ENCODE results near the gene CCDC154. TPM values are rescaled to one million over a fixed set of nuclear protein-coding genes. Genes with fewer than 3 reads are reported as not detected.

CCDC154 gene
- total RNA-seq, 2 donors from 2014 or later = 0.55 to 0.59 TPM

GRCh38 chr16:1458336-1458976 lies 14.1 kb upstream of the CCDC154 start:
- intact Hi-C loops (cut with DNase I, micrococcal nuclease) = no loop called here
- ATAC-seq (no peak), DNase-seq (no peak)

- DNase-seq (no peak), ATAC-seq (no peak)
- intact Hi-C loops (cut with DNase I, micrococcal nuclease) = no loop called here
Observed at GRCh38 chr16:1457489-1458245, 13.3 kb upstream of the CCDC154 start.

DNA sequence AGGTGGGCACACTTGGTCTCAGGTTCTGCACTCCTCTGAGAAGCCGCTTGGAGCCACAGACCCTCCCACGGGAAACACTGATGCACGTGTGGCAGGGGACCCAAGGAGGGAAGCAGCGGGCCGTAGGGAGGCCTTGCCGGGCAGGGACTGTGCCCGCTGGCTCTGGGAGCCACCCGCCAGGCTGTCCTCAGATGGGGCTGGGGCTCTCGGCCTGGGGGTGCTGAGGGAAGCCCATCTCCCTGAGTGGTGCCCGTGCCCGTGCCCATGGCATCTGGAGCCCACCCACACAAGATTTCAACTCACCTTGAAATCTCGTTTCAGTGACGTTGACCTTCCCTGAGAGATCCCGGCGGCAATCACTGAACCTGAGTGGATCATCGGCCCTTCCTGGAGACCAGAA lies 12.6 kb upstream of the CCDC154 start:
- intact Hi-C loops (cut with DNase I, micrococcal nuclease) = no loop called here
- ATAC-seq (no peak), DNase-seq (no peak)

- no peak for DNase-seq
- no peak for ATAC-seq
- intact Hi-C loops (cut with DNase I, micrococcal nuclease) = no loop called here
Observed at GRCh38 chr16:1455190-1456171, 11.1 kb upstream of the CCDC154 start.

GRCh38 chr16:1454561-1454960 lies 10.2 kb upstream of the CCDC154 start:
- intact Hi-C loops (cut with DNase I, micrococcal nuclease) = no loop called here
- no peak for ATAC-seq
- DNase-seq = no peak

GRCh38 chr16:1453316-1453715 lies 9.0 kb upstream of the CCDC154 start:
- no peak for ATAC-seq
- intact Hi-C loops (cut with DNase I, micrococcal nuclease) = no loop called here

GRCh38 chr16:1452530-1452929 lies 8.2 kb upstream of the CCDC154 start:
- intact Hi-C loops (cut with DNase I, micrococcal nuclease) = no loop called here
- DNase-seq (no peak), ATAC-seq (no peak)

More at GRCh38 chr16:1453316-1453715, 9.0 kb upstream of the CCDC154 start:
- DNase-seq = no peak

DNA sequence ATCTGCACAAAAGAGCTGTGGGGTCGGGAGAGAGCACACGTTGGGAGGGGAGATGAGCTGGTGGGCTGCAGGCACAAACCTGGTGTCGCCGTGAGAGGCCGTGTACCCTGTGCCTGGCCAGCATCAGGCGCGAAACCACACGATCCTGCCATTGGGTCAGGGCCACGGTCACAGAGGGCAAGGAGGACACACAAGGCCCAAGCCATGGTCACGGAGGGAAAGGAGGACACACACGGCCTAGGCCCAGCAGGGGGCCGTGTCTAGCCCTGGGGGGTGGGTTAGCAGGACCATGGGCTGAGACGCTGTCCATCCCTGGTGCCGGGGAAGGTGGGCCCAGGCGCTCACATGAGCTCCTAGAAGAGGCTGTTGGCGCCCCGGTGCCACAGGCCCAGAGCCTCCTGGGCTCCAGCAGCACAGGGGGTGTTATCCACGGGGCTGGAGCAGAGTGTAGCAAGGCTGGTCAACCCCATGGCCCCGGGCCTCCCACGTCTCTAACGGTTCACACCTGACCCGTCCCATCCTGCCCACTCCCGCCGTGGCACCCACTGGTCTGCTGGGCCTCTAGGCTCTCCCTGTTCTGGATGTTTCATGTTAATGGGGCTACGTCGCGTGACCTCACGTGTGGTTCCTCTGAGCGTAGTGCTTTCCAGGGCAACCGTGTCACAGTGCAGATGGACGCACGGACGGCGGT lies 7.5 kb upstream of the CCDC154 start:
- ATAC-seq = no peak
- intact Hi-C loops (cut with DNase I, micrococcal nuclease) = no loop called here
- DNase-seq = no peak

- no peak for ATAC-seq
- no peak for DNase-seq
- intact Hi-C loops (cut with DNase I, micrococcal nuclease) = no loop called here
Observed at GRCh38 chr16:1450841-1451240, 6.5 kb upstream of the CCDC154 start.

DNA sequence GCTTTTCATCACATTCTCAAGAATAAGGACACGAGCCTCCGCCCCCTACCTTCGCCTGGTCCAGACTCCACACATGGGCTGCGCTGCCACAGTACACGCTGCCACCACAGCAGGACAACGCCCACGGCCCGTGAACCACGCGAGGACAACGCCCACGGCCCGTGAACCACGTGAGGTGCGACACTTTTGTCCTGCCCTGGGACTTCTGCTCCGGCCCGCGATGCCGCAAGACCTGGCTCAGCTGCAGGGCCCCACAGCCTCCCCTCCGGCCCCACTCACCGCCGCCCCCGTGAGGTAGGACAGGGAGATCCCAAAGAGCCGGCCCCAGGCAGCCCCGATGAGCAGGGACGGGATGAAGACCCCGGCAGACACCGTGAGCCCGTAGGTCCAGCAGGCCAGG lies 5.9 kb upstream of the CCDC154 start:
- intact Hi-C loops (cut with DNase I, micrococcal nuclease) = no loop called here
- DNase-seq (no peak), ATAC-seq (no peak)

DNA sequence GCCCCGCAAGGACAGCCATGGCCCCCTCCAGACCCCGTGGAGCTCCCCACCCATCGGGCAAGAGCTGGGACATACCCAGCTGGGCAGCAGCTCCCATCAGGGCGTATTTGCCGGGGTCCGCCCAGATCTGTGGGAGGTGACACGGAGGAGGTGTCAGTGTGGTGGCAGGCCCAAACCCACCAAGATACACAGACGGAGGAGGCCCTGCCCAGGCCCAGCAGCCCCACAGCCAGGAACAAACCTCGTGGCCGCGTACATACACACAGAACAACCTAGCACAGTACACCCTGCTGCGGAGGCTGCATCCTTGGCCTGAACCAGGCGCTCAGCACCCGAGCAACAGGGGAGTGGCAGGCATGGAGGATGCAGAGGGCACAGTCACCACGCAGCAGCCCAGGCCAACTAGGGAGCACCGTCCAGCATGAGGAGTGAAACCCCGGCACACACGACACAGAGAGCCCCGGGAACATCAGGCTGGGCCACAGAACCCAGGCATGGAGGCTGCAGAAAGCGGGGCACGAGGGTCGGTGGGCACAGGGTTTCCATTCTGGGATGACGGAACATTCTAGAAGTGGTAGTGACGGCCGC lies 4.9 kb upstream of the CCDC154 start:
- ATAC-seq = no peak
- no peak for DNase-seq
- intact Hi-C loops (cut with DNase I, micrococcal nuclease) = no loop called here

GRCh38 chr16:1448536-1449116 lies 4.3 kb upstream of the CCDC154 start:
- ATAC-seq (no peak), DNase-seq (no peak)
- intact Hi-C loops (cut with DNase I, micrococcal nuclease) = no loop called here

- no peak for DNase-seq
- ATAC-seq = no peak
- intact Hi-C loops (cut with DNase I, micrococcal nuclease) = no loop called here
Observed at GRCh38 chr16:1447965-1448364, 3.6 kb upstream of the CCDC154 start.

GRCh38 chr16:1446296-1447080 lies 2.1 kb upstream of the CCDC154 start:
- DNase-seq (no peak), ATAC-seq (no peak)
- intact Hi-C loops (cut with DNase I, micrococcal nuclease) = no loop called here

- DNase-seq = no peak
- intact Hi-C loops (cut with DNase I, micrococcal nuclease) = no loop called here
- ATAC-seq = no peak
Observed at GRCh38 chr16:1445518-1446203, 1.3 kb upstream of the CCDC154 start.

DNA sequence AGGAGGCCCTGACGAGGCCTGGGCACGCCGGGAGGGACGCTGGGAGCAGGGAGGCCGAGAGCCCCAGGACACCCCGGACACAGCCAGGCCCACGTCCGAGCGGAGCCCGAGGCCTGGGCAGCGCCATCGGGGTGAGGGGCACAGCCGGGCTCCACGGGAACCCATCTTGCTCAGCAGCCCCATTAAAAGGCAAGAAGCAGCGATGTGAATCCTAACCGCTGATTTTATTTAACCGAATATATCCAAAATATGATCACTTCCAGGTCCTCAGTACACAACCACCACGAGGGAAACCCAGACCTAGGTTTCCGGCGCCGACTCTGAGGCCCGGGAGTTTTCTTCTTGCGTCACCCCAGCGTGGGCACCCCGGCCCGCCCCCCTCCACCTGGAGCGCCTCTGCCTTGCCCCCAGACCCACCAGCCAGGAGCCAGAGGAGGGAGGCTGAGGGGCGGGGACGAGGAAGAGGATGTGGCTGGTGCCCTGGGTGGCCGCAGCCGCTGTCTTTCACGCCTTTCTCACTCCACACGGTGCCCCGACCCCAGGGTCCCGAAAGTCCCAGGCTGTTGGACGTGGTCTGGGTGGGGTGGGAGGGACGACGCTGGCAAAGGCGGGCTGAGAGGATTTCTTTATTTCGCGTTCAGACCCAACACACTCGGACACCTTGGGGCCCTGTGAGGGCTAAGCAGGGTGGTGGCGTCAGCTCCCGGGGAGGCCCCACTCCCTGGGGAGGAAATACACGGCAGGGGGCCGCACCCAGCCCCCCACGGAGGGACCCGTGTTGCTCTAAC lies 568 bp upstream of the CCDC154 start:
- ATAC-seq = no peak
- DNase-seq = no peak
- intact Hi-C loops (cut with DNase I, micrococcal nuclease) = no loop called here
